Right atrium auricular region (tissue), 2 donors: ENCODE measurements around the gene GRIK1. TPM values are rescaled to one million over a fixed set of nuclear protein-coding genes. Genes with fewer than 3 reads are reported as not detected.

Experiments used
- DNase-seq: peaks from one replicate; pipeline ENCODE4 v3.0.0-alpha.2; 2019; ENCODE audit warnings: low spot score
- H3K27ac ChIP-seq, 2 donors: fragments of 200-600 bp; sonication (generic); 1 replicate in 1 of 2; 2 replicates in 1 of 2; pipeline ENCODE4 v1.5.1; 2016 to 2019
- H3K27me3 ChIP-seq, 2 donors: fragments of 200-600 bp; sonication (generic); one replicate each; pipeline versions ENCODE4 v1.5.1 to v1.6.0; 2017 to 2019
- H3K36me3 ChIP-seq: fragments of 200-600 bp; sonication (generic); one replicate; pipeline ENCODE4 v1.5.1; 2016
- H3K4me1 ChIP-seq, 2 donors: fragments of 200-600 bp; sonication (generic); one replicate each; pipeline versions ENCODE4 v1.5.1 to v1.6.0; 2017 to 2019
- H3K4me3 ChIP-seq, 2 donors: fragments of 200-600 bp; sonication (generic); 1 replicate in 1 of 2; 2 replicates in 1 of 2; pipeline ENCODE4 v1.5.1; 2017 to 2019; ENCODE audit warnings: mild to moderate bottlenecking in 1 of 2, moderate library complexity in 1 of 2
- H3K9me3 ChIP-seq, 2 donors: fragments of 200-600 bp; sonication (generic); one replicate each; pipeline ENCODE4 v1.5.1; 2019
- total RNA-seq, 2 donors: library from RNA; depleted of rRNA; stranded (reverse); fragments of >200 nt; gene quantifications; one replicate each; pipeline ENCODE4 v1.1.0, GENCODE V29; 2016
- TF ChIP-seq, protein P1 (sequence below), 2 donors: fragments of 200-600 bp; sonication (generic); IDR thresholded peaks; one replicate each; pipeline ENCODE4 v1.5.1; 2019; ENCODE audit warnings: antibody characterized with exemption in 2 of 2

The GRIK1 gene
- total RNA-seq, 2 donors from 2014 or later, result not detected

DNA sequence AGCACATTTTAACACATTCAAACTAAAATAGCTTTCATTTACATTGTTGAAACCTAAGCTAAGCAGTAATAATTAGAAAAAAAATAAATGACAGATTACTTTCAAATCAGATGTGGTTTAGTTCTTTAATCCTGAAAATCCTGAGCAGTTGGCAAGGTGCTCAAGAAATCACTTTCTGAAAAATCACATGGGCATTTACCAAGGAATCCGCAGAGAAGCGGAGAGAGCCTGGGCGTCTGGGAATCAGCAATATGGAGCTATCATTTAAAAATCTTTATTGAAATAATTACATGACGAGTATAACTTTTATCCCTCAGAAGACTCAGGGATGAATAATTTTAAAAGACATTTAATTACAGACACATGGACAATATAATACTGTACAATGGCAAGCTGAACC lies 30.2 kb downstream of the GRIK1 start:
- H3K4me1 ChIP-seq, result no peaks in the 10 kb centered on the region
- no peaks in the 10 kb centered on the region for H3K36me3 ChIP-seq
- no peak overlapping the region for H3K27ac ChIP-seq
- TF ChIP-seq, protein P1, sequence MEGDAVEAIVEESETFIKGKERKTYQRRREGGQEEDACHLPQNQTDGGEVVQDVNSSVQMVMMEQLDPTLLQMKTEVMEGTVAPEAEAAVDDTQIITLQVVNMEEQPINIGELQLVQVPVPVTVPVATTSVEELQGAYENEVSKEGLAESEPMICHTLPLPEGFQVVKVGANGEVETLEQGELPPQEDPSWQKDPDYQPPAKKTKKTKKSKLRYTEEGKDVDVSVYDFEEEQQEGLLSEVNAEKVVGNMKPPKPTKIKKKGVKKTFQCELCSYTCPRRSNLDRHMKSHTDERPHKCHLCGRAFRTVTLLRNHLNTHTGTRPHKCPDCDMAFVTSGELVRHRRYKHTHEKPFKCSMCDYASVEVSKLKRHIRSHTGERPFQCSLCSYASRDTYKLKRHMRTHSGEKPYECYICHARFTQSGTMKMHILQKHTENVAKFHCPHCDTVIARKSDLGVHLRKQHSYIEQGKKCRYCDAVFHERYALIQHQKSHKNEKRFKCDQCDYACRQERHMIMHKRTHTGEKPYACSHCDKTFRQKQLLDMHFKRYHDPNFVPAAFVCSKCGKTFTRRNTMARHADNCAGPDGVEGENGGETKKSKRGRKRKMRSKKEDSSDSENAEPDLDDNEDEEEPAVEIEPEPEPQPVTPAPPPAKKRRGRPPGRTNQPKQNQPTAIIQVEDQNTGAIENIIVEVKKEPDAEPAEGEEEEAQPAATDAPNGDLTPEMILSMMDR (IDR thresholded peaks at IDR 0.05), result no peak
- H3K9me3 ChIP-seq, result peaks cover 0 to 7% of the 10 kb centered on the region in 2 donors
- H3K27me3 ChIP-seq, result no peaks in the 10 kb centered on the region
- H3K4me3 ChIP-seq, result no peak overlapping the region
- no peak for DNase-seq

DNA sequence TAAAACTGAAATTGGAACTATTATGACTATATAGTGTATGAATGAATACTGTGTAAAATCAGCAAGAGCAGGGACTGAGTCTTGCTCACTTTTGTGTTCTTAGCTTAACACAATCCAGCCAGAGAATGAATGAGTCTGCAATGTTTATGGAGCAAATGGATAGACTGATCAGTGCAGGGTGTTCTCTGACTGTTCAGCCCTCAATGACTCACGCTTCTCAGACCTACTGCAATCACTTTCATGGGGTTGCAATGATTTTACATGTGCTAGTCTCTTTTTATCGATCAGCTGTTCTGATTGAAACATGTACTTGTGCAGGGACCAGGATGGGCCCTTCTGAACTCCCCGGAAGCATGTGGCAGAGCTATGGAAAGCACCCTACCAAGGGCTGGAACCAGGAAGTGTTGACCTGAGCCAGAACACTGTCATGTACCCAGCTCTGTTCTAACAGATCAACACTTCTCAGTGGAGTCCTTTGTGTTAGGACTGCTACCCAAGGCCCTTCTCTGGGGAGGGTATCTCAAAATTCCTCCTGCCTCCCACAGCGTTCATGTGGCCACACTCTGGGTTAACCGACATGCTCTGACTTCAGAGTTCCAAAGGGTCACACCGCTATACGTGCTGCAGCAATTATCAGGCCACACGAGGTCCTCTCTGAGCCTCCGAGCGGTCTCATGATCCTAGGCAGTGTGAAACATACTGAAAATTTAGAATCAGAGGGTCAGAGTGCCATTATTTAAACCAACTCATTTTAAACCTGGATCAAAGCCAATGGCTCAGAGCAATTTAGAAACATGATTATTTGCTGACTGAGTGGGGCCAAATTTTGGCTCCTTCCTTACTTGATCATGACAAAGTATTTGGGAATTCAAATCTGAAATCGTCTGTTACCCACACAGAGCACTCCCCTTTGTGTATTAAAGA lies 35.2 kb downstream of the GRIK1 start:
- H3K36me3 ChIP-seq, result no peaks in the 10 kb centered on the region
- DNase-seq, result no peak
- no peak overlapping the region for H3K27ac ChIP-seq
- H3K4me3 ChIP-seq, result no peak overlapping the region
- no peaks in the 10 kb centered on the region for H3K27me3 ChIP-seq
- TF ChIP-seq, protein P1 (IDR thresholded peaks at IDR 0.05), result no peak
- peaks cover 0 to 12% of the 10 kb centered on the region in 2 donors for H3K9me3 ChIP-seq
- no peaks in the 10 kb centered on the region for H3K4me1 ChIP-seq

DNA sequence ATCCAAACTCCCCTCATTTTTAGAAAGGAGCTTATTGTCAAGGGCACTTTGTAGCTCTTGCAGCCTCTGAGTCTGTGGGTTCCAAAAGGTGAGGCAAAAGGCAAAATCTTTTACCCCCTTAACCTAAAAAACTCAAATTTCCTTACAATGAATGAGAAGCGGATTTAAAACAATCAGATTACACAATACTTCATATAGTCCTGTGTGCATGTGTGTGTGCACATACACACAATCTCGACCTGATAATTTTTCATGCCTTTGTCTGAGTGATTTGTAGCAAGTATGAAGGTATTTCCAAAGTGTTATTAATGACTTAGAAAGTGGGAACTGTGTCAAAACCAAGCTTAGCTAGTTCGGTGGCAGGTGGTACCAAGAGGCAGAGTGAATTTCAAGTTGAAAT lies 42.9 kb downstream of the GRIK1 start:
- no peaks in the 10 kb centered on the region for H3K4me1 ChIP-seq
- no peak for DNase-seq
- TF ChIP-seq, protein P1 (IDR thresholded peaks at IDR 0.05), result no peak
- H3K36me3 ChIP-seq, result no peaks in the 10 kb centered on the region
- H3K9me3 ChIP-seq, result no peaks in the 10 kb centered on the region
- H3K4me3 ChIP-seq, result no peak overlapping the region
- no peaks in the 10 kb centered on the region for H3K27me3 ChIP-seq
- H3K27ac ChIP-seq, result no peak overlapping the region

DNA sequence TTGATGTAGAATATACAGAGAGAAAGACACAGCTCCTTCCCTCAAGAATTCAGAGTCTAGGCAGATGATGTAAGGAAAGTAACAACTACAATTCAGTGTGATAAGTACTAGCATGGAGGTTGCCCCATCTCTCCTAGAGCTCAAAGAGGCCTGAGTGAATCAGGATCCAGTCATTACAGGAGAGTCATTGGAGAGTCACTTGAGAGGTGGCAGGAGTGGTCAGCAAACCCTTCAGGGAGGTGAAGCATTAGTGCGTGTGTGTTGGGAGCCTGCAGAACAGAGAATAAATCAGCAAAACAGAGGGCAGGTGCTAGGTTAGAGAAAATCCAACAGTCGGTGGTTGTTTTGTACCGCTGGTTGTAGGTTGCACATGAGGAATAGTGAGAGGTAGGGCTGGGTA lies 46.1 kb downstream of the GRIK1 start:
- H3K36me3 ChIP-seq, result no peaks in the 10 kb centered on the region
- no peaks in the 10 kb centered on the region for H3K4me1 ChIP-seq
- H3K27ac ChIP-seq, result no peak overlapping the region
- no peaks in the 10 kb centered on the region for H3K27me3 ChIP-seq
- TF ChIP-seq, protein P1 (IDR thresholded peaks at IDR 0.05), result no peak
- no peak overlapping the region for H3K4me3 ChIP-seq
- H3K9me3 ChIP-seq, result no peaks in the 10 kb centered on the region
- DNase-seq, result no peak

DNA sequence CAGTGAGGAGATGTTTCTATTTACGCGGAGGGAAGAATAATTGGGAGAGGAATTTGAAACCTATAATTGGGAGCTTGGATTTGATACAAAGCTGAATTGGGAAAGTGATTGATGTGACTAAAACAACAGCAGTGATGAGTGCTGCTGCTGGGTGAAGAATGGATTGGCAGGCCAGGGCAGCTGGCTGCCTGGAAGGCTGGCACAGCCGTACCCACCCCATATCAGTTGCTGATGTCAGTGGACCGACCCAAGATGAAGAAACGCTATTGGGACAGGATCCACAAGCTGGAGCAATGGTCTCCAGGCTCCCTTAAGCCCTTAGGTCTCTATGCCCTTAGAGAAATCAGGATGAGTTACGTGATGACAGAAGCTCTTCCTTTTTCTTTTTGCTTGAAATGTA lies 47.4 kb downstream of the GRIK1 start:
- Histone ChIP-seq H3K36me3 (no peaks in the 10 kb centered on the region), H3K4me1 (no peaks in the 10 kb centered on the region), H3K4me3 (no peak overlapping the region), H3K27me3 (no peaks in the 10 kb centered on the region), H3K9me3 (no peaks in the 10 kb centered on the region), H3K27ac (no peak overlapping the region)
- TF ChIP-seq, protein P1 (IDR thresholded peaks at IDR 0.05), result no peak
- DNase-seq, result no peak
